ENCODE measurements around the gene DOCK3.

DNA sequence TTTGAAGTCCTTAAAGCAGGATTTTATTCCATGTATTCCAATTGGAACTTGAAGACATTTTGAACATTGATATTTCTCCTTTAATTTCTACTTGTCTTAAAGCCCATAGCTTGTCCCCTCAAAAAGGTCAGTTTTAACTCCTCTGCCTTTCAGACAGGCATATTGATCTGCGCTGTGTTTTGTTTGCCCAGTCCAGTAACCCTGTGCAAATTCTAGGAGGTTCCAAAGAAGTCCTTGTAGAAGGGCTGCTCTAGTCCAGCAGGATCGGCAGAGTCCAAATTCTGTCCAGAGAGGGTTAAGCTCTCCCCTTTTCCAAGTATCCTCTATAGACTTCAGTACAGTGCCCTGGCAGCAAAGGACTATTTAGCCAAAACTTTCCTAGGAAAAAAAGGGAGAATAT is 604.7 kb downstream of the DOCK3 start:
- TF ChIP-seq, protein P1, sequence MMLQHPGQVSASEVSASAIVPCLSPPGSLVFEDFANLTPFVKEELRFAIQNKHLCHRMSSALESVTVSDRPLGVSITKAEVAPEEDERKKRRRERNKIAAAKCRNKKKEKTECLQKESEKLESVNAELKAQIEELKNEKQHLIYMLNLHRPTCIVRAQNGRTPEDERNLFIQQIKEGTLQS (IDR thresholded peaks at IDR 0.05): no peak
- TF ChIP-seq RAD21 (IDR thresholded peaks at IDR 0.05): no peak
- TF ChIP-seq, protein P2, sequence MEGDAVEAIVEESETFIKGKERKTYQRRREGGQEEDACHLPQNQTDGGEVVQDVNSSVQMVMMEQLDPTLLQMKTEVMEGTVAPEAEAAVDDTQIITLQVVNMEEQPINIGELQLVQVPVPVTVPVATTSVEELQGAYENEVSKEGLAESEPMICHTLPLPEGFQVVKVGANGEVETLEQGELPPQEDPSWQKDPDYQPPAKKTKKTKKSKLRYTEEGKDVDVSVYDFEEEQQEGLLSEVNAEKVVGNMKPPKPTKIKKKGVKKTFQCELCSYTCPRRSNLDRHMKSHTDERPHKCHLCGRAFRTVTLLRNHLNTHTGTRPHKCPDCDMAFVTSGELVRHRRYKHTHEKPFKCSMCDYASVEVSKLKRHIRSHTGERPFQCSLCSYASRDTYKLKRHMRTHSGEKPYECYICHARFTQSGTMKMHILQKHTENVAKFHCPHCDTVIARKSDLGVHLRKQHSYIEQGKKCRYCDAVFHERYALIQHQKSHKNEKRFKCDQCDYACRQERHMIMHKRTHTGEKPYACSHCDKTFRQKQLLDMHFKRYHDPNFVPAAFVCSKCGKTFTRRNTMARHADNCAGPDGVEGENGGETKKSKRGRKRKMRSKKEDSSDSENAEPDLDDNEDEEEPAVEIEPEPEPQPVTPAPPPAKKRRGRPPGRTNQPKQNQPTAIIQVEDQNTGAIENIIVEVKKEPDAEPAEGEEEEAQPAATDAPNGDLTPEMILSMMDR (IDR thresholded peaks at IDR 0.05; ENCODE audit: low read depth, low read length, missing input control): no peak
- TF ChIP-seq, protein P3, sequence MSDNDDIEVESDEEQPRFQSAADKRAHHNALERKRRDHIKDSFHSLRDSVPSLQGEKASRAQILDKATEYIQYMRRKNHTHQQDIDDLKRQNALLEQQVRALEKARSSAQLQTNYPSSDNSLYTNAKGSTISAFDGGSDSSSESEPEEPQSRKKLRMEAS (IDR thresholded peaks at IDR 0.05): no peak
- TF ChIP-seq, protein P4, sequence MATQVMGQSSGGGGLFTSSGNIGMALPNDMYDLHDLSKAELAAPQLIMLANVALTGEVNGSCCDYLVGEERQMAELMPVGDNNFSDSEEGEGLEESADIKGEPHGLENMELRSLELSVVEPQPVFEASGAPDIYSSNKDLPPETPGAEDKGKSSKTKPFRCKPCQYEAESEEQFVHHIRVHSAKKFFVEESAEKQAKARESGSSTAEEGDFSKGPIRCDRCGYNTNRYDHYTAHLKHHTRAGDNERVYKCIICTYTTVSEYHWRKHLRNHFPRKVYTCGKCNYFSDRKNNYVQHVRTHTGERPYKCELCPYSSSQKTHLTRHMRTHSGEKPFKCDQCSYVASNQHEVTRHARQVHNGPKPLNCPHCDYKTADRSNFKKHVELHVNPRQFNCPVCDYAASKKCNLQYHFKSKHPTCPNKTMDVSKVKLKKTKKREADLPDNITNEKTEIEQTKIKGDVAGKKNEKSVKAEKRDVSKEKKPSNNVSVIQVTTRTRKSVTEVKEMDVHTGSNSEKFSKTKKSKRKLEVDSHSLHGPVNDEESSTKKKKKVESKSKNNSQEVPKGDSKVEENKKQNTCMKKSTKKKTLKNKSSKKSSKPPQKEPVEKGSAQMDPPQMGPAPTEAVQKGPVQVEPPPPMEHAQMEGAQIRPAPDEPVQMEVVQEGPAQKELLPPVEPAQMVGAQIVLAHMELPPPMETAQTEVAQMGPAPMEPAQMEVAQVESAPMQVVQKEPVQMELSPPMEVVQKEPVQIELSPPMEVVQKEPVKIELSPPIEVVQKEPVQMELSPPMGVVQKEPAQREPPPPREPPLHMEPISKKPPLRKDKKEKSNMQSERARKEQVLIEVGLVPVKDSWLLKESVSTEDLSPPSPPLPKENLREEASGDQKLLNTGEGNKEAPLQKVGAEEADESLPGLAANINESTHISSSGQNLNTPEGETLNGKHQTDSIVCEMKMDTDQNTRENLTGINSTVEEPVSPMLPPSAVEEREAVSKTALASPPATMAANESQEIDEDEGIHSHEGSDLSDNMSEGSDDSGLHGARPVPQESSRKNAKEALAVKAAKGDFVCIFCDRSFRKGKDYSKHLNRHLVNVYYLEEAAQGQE (IDR thresholded peaks at IDR 0.05): no peak
- TF ChIP-seq TAF1 (conservative IDR thresholded peaks at IDR 0.05): no peak
- no peak for TF ChIP-seq HNF4G (IDR thresholded peaks at IDR 0.05)
- no peak for TF ChIP-seq NR2F2 (IDR thresholded peaks at IDR 0.05)
- TF ChIP-seq SP1 (IDR thresholded peaks at IDR 0.05): no peak
- no peak for TF ChIP-seq GABPA (IDR thresholded peaks at IDR 0.05 in 1 of 2, conservative IDR thresholded peaks at IDR 0.05 in 1 of 2)
- no peak for TF ChIP-seq YY1 (IDR thresholded peaks at IDR 0.05)

Measured in liver (tissue), 3 donors.